Natural killer cell (primary cell): ENCODE results near the gene SMU1. TPM values are rescaled to one million over a fixed set of nuclear protein-coding genes. Genes with fewer than 3 reads are reported as not detected.
A peak's percentile ranks its signal among the peaks of the same experiment; 100 is the strongest.

ENCODE experiments used
- ATAC-seq, 3 donors: fragments of 150-1000 bp in 2 of 3; fragments of 200-7000 bp in 1 of 3; cut with Tn5 transposase; 1 replicate in 1 of 3; 2 replicates in 2 of 3; pipeline ENCODE4 v1.10.0; 2021; ENCODE audit warnings: mild to moderate bottlenecking in 2 of 3, moderate library complexity in 2 of 3
- DNase-seq, 2 donors: peaks; one replicate each; pipeline versions ENCODE4 v3.0.0 to v3.0.0-alpha.2; 2013 to 2021; ENCODE audit warnings: mixed read lengths in 1 of 2
- H3K27ac ChIP-seq: one replicate; pipeline ENCODE4 v1.5.1; 2013; ENCODE audit warnings: mild to moderate bottlenecking, low read length
- H3K27me3 ChIP-seq: one replicate; pipeline ENCODE4 v1.6.1; 2013; ENCODE audit warnings: low read length; ENCODE audit not compliant: control insufficient read depth, insufficient read depth
- H3K36me3 ChIP-seq: one replicate; pipeline ENCODE4 v1.6.1; 2013; ENCODE audit warnings: low read length; ENCODE audit not compliant: control insufficient read depth, insufficient read depth
- H3K4me1 ChIP-seq: one replicate; pipeline ENCODE4 v1.6.1; 2013; ENCODE audit warnings: low read length; ENCODE audit not compliant: control insufficient read depth, insufficient read depth
- H3K4me3 ChIP-seq: one replicate; pipeline ENCODE4 v1.5.1; 2013; ENCODE audit warnings: low read length
- H3K9me3 ChIP-seq: one replicate; pipeline ENCODE4 v1.6.1; 2013; ENCODE audit warnings: low read length; ENCODE audit not compliant: control insufficient read depth, insufficient read depth
- H3K27ac Mint-ChIP-seq, 2 donors: one replicate each; pipeline ENCODE4 v1.8.0; 2022; ENCODE audit warnings: mild to moderate bottlenecking in 2 of 2, mixed read lengths in 2 of 2, moderate library complexity in 1 of 2
- H3K27me3 Mint-ChIP-seq, 2 donors: one replicate each; pipeline ENCODE4 v1.8.0; 2022; ENCODE audit warnings: low read depth in 2 of 2, mixed read lengths in 2 of 2
- H3K36me3 Mint-ChIP-seq: one replicate; pipeline ENCODE4 v1.8.0; 2022; ENCODE audit warnings: mixed read lengths
- H3K4me1 Mint-ChIP-seq, 2 donors: one replicate each; pipeline ENCODE4 v1.8.0; 2022; ENCODE audit warnings: mixed read lengths in 2 of 2
- H3K4me3 Mint-ChIP-seq: one replicate; pipeline ENCODE4 v1.8.0; 2022; ENCODE audit warnings: mild to moderate bottlenecking, moderate library complexity, mixed read lengths
- H3K9me3 Mint-ChIP-seq, 2 donors: one replicate each; pipeline ENCODE4 v1.8.0; 2022; ENCODE audit warnings: mixed read lengths in 2 of 2
- CTCF ChIP-seq: fragments of 200-600 bp; IDR thresholded peaks from one replicate; pipeline ENCODE4 v1.8.0; 2022; ENCODE audit warnings: antibody characterized with exemption
- WGBS: methylation state at CpG from one replicate; pipeline ENCODE4 v1.1.7; 2013; ENCODE audit warnings: missing lambda C conversion rate; ENCODE audit not compliant: insufficient coverage; 5-methylcytosine and 5-hydroxymethylcytosine counted together
- intact Hi-C: fragments of 100-400 bp; cut with micrococcal nuclease; formaldehyde crosslinking; loops from one replicate; pipeline ENCODE4 v1.14.2; 2022
- total RNA-seq, 4 donors: library from RNA; stranded (reverse); fragments of 120-200 nt in 1 of 4; gene quantifications; one replicate each; pipeline versions ENCODE4 v1.2.3 to v1.2.4, GENCODE V29; 2013 to 2022

SMU1 gene
- total RNA-seq, 3 donors from 2014 or later (not counting 1 experiment from before 2014, with no cell fraction given) = 21.9 to 23.2 (median 22.1) TPM

- no peaks in the 10 kb centered on the region for H3K27me3 Mint-ChIP-seq
- no peak for TF ChIP-seq CTCF
- no peaks in the 10 kb centered on the region for H3K4me1 ChIP-seq
- WGBS = 100% methylated on average over 2 of the region's 4 CpGs
- H3K36me3 Mint-ChIP-seq = peaks cover 23% of the 10 kb centered on the region
- DNase-seq (no peak), ATAC-seq (no peak)
- no peak overlapping the region for H3K4me3 Mint-ChIP-seq
- H3K36me3 ChIP-seq = peaks cover 71% of the 10 kb centered on the region
- no peaks in the 10 kb centered on the region for H3K4me1 Mint-ChIP-seq
- H3K27ac ChIP-seq = no peak overlapping the region
- H3K9me3 Mint-ChIP-seq = no peaks in the 10 kb centered on the region
- no peak overlapping the region for H3K27ac Mint-ChIP-seq
- intact Hi-C loops = no loop called here
- no peak overlapping the region for H3K4me3 ChIP-seq
- no peaks in the 10 kb centered on the region for H3K9me3 ChIP-seq
- no peaks in the 10 kb centered on the region for H3K27me3 ChIP-seq
Observed at GRCh38 chr9:33051144-33051543, 25.3 kb downstream of the SMU1 start.

- no peak overlapping the region for H3K27ac Mint-ChIP-seq
- H3K4me1 Mint-ChIP-seq = peaks cover 3 to 5% of the 10 kb centered on the region in 2 donors
Observed at GRCh38 chr9:33049680-33050361, 26.7 kb downstream of the SMU1 start.

GRCh38 chr9:33048054-33048465, 28.4 kb downstream of the SMU1 start:
- H3K4me1 ChIP-seq = peaks cover 10% of the 10 kb centered on the region
- H3K27ac ChIP-seq = no peak overlapping the region
- Mint-ChIP-seq H3K27ac (no peak overlapping the region), H3K9me3 (no peaks in the 10 kb centered on the region), H3K36me3 (peaks cover 20% of the 10 kb centered on the region), H3K27me3 (no peaks in the 10 kb centered on the region), H3K4me1 (peaks cover 18% of the 10 kb centered on the region in 2 donors), H3K4me3 (no peak overlapping the region)
- H3K9me3 ChIP-seq = no peaks in the 10 kb centered on the region
- WGBS = 93% methylated on average over 2 of the region's 2 CpGs
- H3K36me3 ChIP-seq = peaks cover 51% of the 10 kb centered on the region
- no peak for TF ChIP-seq CTCF
- ATAC-seq (no peak), DNase-seq (no peak)
- no peaks in the 10 kb centered on the region for H3K27me3 ChIP-seq
- no peak overlapping the region for H3K4me3 ChIP-seq
- intact Hi-C loops = no loop called here

More at GRCh38 chr9:33049680-33050361, 26.7 kb downstream of the SMU1 start:
- H3K4me1 ChIP-seq = no peaks in the 10 kb centered on the region
- no peak for TF ChIP-seq CTCF
- Mint-ChIP-seq H3K9me3 (no peaks in the 10 kb centered on the region), H3K36me3 (peaks cover 20% of the 10 kb centered on the region), H3K27me3 (no peaks in the 10 kb centered on the region), H3K4me3 (no peak overlapping the region)
- H3K9me3 ChIP-seq = no peaks in the 10 kb centered on the region
- no peaks in the 10 kb centered on the region for H3K27me3 ChIP-seq
- H3K27ac ChIP-seq = no peak overlapping the region
- no peak overlapping the region for H3K4me3 ChIP-seq
- H3K36me3 ChIP-seq = peaks cover 64% of the 10 kb centered on the region
- DNase-seq (no peak), ATAC-seq (no peak)
- WGBS = 95% methylated on average over 2 of the region's 2 CpGs
- intact Hi-C loops = no loop called here

GRCh38 chr9:33046061-33046460, 30.4 kb downstream of the SMU1 start:
- intact Hi-C loops = no loop called here

More at GRCh38 chr9:33046061-33046460, 30.4 kb downstream of the SMU1 start:
- Mint-ChIP-seq H3K4me3 (peak overlapping the region; percentile 6), H3K4me1 (peaks cover 18% of the 10 kb centered on the region in 2 donors), H3K36me3 (peaks cover 20% of the 10 kb centered on the region), H3K9me3 (no peaks in the 10 kb centered on the region), H3K27me3 (no peaks in the 10 kb centered on the region), H3K27ac (no peak overlapping the region)
- ATAC-seq (no peak), DNase-seq (no peak)
- H3K4me3 ChIP-seq = no peak overlapping the region
- H3K27me3 ChIP-seq = no peaks in the 10 kb centered on the region
- WGBS = 100% methylated on average over 1 of the region's 1 CpG
- H3K9me3 ChIP-seq = no peaks in the 10 kb centered on the region
- H3K36me3 ChIP-seq = peaks cover 33% of the 10 kb centered on the region
- TF ChIP-seq CTCF = no peak
- H3K4me1 ChIP-seq = peaks cover 10% of the 10 kb centered on the region
- no peak overlapping the region for H3K27ac ChIP-seq
